Dendritic cell treated with granulocyte-macrophage colony-stimulating factor and Interleukin-4, amounts not matched to agents 40 ng/mL and 50 ng/mL, for 4 days (primary cell): Measurements from ENCODE around the gene GPR179.
A peak's percentile ranks its signal among the peaks of the same experiment; 100 is the strongest.

Experiments
- H3K27ac Mint-ChIP-seq: one replicate; pipeline ENCODE4 v1.8.0; 2022; ENCODE audit warnings: mild to moderate bottlenecking, mixed read lengths
- H3K27me3 Mint-ChIP-seq: one replicate; pipeline ENCODE4 v1.8.0; 2022; ENCODE audit warnings: mild to moderate bottlenecking, mixed read lengths
- H3K36me3 Mint-ChIP-seq: one replicate; pipeline ENCODE4 v1.8.0; 2022; ENCODE audit warnings: low read depth, mixed read lengths
- H3K4me1 Mint-ChIP-seq: one replicate; pipeline ENCODE4 v1.8.0; 2022; ENCODE audit warnings: low read depth, mixed read lengths
- H3K4me3 Mint-ChIP-seq: one replicate; pipeline ENCODE4 v1.8.0; 2022; ENCODE audit warnings: mild to moderate bottlenecking, moderate library complexity, mixed read lengths
- H3K9me3 Mint-ChIP-seq: one replicate; pipeline ENCODE4 v1.8.0; 2022; ENCODE audit warnings: mixed read lengths
- intact Hi-C: fragments of 100-400 bp; cut with micrococcal nuclease; formaldehyde crosslinking; loops from one replicate; pipeline ENCODE4 v1.15.0; 2022

The GPR179 gene

DNA sequence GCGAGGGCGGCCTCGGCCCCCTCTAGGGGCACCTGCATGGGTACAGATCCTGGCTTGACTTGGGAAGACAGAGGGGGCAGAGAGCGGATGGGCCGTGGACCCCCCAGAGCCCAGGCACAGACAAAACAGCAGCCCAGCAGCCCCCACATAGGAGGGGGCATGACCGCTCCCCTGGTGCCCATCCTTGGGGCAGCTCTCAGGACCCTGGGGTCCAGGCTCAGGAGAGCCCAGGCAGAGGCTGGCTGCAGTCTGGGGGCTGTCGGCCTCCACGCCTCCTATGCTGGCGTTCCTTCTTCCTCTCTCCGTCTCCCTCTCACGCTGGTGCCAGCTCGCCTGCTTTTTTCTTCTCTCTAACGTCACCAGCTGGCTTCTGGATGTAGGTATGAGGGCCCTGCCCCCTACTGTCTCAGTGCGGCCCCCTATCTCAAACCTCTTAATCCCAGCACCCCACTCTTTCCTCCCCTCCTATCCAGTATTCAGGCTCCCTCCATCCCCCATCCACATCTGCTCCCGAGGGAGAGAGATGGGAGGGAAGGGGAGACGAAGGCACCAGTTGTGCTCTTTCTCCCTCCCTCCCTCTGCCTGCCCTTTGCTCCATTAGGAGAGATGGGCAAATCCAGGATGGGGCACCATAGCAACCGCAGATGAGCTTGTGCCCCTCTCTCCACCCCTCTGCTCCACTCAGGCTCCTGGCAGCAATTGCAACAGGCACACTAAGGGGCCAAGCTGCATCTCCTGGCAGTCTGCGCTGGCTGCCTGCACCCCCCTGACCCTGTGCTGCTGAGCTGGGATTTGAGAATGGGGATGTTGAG, at the start of gene GPR179:
Gene GPR179, minus strand, starts transcription at position 349 of the 812 bp plus-strand sequence. Its CDS starts 167 bp downstream, at position 182.
- no peak within 1 kb of the TSS for H3K27ac Mint-ChIP-seq
- no peak within 1 kb of the TSS for H3K4me3 Mint-ChIP-seq
- no peaks in the 10 kb centered on the region for H3K9me3 Mint-ChIP-seq
- intact Hi-C loops, result no loop called here
- H3K4me1 Mint-ChIP-seq, result peaks cover 8% of the 10 kb centered on the region
- H3K27me3 Mint-ChIP-seq, result peaks cover 3% of the 10 kb centered on the region
- no peaks in the 10 kb centered on the region for H3K36me3 Mint-ChIP-seq

DNA sequence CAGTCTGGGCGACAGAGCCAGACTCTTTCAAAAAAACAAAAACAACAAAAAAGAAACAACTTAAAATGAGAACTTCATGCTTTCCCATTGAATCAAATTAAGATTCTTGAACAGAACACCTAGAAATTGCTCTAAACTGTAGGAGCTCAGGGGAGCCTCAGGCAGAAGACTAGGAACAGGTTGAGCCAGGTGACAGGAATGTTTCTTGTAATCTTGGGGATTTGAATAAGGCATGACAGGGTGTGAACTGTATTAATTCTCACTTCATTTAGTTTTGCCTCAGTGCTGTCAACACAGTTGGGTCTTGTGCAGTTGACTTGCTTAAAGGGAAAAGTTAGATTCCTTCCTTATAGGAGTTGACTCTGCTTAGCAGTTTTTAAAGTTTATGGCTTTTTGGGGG, 35.7 kb upstream of the GPR179 start:
- Mint-ChIP-seq H3K4me1 (peaks cover 5% of the 10 kb centered on the region), H3K4me3 (no peak overlapping the region), H3K36me3 (peaks cover 56% of the 10 kb centered on the region), H3K27ac (no peak overlapping the region), H3K27me3 (no peaks in the 10 kb centered on the region), H3K9me3 (no peaks in the 10 kb centered on the region)
- intact Hi-C loops, result no loop called here

- intact Hi-C loops, result no loop called here
- peaks cover 95% of the 10 kb centered on the region for H3K36me3 Mint-ChIP-seq
- H3K4me3 Mint-ChIP-seq, result no peak overlapping the region
- no peaks in the 10 kb centered on the region for H3K9me3 Mint-ChIP-seq
- H3K4me1 Mint-ChIP-seq, result no peaks in the 10 kb centered on the region
- H3K27ac Mint-ChIP-seq, result no peak overlapping the region
- no peaks in the 10 kb centered on the region for H3K27me3 Mint-ChIP-seq
Observed at GRCh38 chr17:38369124-38369886, 25.5 kb upstream of the GPR179 start.

DNA sequence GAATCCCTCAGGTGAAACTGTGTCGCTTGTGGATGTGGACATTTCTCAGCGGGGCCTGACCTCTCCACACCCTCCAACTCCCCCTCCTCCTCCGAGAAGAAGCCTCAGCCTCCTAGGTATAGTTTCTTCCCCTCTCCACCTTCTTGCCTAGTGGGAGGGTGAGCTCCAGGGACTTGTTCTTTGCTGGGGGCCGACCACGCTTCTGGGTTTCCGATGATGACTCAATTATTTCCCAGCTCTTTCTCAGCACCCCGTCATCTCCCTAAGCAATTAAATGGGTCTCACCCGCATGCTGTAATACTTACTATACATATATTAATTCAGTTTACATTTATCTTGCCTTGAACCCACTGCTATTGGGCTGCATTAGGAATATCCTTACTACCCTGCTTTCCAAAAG, 21.0 kb upstream of the GPR179 start:
- Mint-ChIP-seq H3K27me3 (no peaks in the 10 kb centered on the region), H3K4me3 (no peak overlapping the region), H3K4me1 (no peaks in the 10 kb centered on the region), H3K9me3 (no peaks in the 10 kb centered on the region), H3K27ac (no peak overlapping the region), H3K36me3 (peaks cover 79% of the 10 kb centered on the region)
- intact Hi-C loops, result no loop called here

DNA sequence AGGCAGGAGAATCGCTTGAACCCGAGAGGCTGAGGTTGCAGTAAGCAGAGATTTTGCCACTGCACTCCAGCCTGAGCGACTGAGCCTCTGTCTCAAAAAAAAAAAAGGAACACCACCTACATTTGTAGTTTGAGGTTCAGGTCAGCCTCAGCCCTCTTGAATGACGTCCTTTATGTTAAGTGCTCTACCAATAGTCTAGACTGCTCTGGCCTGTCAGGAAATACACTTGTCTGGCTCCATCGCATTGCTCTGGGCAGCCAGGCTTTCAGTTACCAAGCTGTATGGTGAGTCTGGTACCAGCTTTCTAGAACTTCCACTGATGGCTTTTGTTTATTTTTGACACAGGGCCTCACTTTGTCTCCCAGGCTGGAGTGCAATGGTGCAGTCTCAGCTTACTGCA, 19.3 kb upstream of the GPR179 start:
- intact Hi-C loops, result no loop called here
- peaks cover 62% of the 10 kb centered on the region for H3K36me3 Mint-ChIP-seq
- H3K27ac Mint-ChIP-seq, result no peak overlapping the region
- no peaks in the 10 kb centered on the region for H3K9me3 Mint-ChIP-seq
- H3K27me3 Mint-ChIP-seq, result no peaks in the 10 kb centered on the region
- H3K4me3 Mint-ChIP-seq, result no peak overlapping the region
- no peaks in the 10 kb centered on the region for H3K4me1 Mint-ChIP-seq

- H3K4me1 Mint-ChIP-seq, result peaks cover 8% of the 10 kb centered on the region
- no peak overlapping the region for H3K27ac Mint-ChIP-seq
- no peaks in the 10 kb centered on the region for H3K27me3 Mint-ChIP-seq
- H3K4me3 Mint-ChIP-seq, result no peak overlapping the region
- H3K9me3 Mint-ChIP-seq, result no peaks in the 10 kb centered on the region
- peaks cover 52% of the 10 kb centered on the region for H3K36me3 Mint-ChIP-seq
- intact Hi-C loops, result no loop called here
Observed at GRCh38 chr17:38361694-38362465, 18.1 kb upstream of the GPR179 start.

DNA sequence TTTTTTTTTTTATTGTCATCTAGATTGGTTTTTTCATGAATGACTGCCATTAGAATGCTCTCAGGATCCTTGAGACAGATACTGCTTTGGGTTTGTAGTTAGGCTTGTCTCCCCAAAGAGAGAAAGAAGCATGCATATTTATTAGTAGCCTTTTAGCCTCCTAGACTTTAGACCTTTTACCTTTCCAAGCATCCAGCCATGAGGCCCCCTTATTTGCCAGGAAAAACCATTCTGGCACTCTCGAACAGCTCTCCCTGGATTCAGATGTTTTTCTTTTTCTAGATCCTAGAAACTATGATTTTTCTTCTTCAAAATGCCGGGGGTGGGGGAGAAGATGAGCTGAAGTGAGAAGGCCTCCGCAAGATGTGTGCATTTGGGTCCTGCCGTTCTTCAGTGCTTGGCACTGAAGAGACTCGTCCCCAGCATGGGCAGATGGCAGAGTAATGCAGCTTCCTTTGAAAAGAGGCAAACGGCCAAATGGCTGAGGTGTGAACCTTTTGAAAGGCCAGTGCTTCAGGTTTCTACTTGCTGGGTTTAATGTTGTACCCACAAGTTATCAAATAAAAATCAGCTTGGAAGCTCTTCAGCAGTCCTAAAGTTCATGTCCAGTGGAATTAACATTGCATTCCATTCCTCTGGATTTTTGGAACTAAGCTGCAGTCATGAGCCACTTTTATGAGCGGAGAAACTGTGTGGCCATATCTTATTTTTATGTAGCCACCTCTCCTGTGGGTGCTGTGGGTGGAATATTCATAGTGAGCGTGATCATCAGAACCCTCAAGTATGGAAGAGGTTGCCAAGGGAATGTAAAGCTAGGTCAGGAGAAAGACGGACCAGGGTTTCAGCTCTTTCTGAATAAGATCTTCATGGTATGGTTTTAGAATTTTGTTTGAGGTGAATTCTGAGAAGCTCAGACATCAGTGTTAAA, 15.1 kb upstream of the GPR179 start:
- intact Hi-C loops, result loop anchor here (10.0 kb wide), 1 partner anchor 306 kb away; no protein-coding TSS in a partner anchor
- Mint-ChIP-seq H3K4me1 (peaks cover 34% of the 10 kb centered on the region), H3K36me3 (peaks cover 25% of the 10 kb centered on the region), H3K27me3 (no peaks in the 10 kb centered on the region), H3K4me3 (no peak overlapping the region), H3K9me3 (no peaks in the 10 kb centered on the region), H3K27ac (no peak overlapping the region)

- Mint-ChIP-seq H3K27ac (no peak overlapping the region), H3K4me3 (no peak overlapping the region), H3K9me3 (no peaks in the 10 kb centered on the region), H3K36me3 (peaks cover 14% of the 10 kb centered on the region), H3K27me3 (no peaks in the 10 kb centered on the region), H3K4me1 (peaks cover 46% of the 10 kb centered on the region)
- intact Hi-C loops, result loop anchor here (10.0 kb wide), 1 partner anchor 307 kb away; no protein-coding TSS in a partner anchor
Observed at GRCh38 chr17:38357486-38358123, 13.8 kb upstream of the GPR179 start.

- Mint-ChIP-seq H3K36me3 (no peaks in the 10 kb centered on the region), H3K9me3 (no peaks in the 10 kb centered on the region), H3K27me3 (no peaks in the 10 kb centered on the region), H3K4me3 (no peak overlapping the region), H3K27ac (no peak overlapping the region), H3K4me1 (peaks cover 57% of the 10 kb centered on the region)
- intact Hi-C loops, result loop anchor here (10.0 kb wide), 1 partner anchor 310 kb away; no protein-coding TSS in a partner anchor
Observed at GRCh38 chr17:38355251-38355650, 11.5 kb upstream of the GPR179 start.

DNA sequence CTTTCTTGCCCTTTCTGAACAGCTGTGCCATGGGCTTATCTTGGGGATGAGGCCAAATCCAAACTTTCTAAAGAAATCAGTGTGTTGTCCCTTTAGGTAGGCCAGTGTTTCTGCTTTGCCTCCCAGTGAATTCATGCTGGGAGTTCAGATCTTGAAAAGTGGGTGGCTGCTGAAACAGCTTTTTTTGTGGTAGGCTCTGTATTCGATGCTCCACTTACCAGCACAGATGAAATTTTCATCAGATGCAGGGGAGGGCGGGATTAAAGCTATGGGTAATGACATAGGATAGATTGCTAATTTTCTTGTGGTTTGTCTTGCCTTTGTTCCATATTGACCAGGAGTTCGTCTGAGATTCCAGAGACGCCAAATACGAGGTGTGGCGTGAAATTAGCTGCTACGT, 10.7 kb upstream of the GPR179 start:
- no peaks in the 10 kb centered on the region for H3K27me3 Mint-ChIP-seq
- H3K4me1 Mint-ChIP-seq, result peaks cover 60% of the 10 kb centered on the region
- no peak overlapping the region for H3K27ac Mint-ChIP-seq
- no peaks in the 10 kb centered on the region for H3K36me3 Mint-ChIP-seq
- intact Hi-C loops, result loop anchor here (10.0 kb wide), 1 partner anchor 310 kb away; no protein-coding TSS in a partner anchor
- no peaks in the 10 kb centered on the region for H3K9me3 Mint-ChIP-seq
- no peak overlapping the region for H3K4me3 Mint-ChIP-seq

GRCh38 chr17:38353668-38354067, 9.9 kb upstream of the GPR179 start:
- peak overlapping the region; percentile 80 for H3K4me3 Mint-ChIP-seq
- H3K27me3 Mint-ChIP-seq, result no peaks in the 10 kb centered on the region
- no peaks in the 10 kb centered on the region for H3K36me3 Mint-ChIP-seq
- peaks cover 66% of the 10 kb centered on the region for H3K4me1 Mint-ChIP-seq
- H3K9me3 Mint-ChIP-seq, result no peaks in the 10 kb centered on the region
- intact Hi-C loops, result loop anchor here (10.0 kb wide), 1 partner anchor 311 kb away; no protein-coding TSS in a partner anchor
- H3K27ac Mint-ChIP-seq, result no peak overlapping the region

- Mint-ChIP-seq H3K27me3 (no peaks in the 10 kb centered on the region), H3K27ac (peak overlapping the region; percentile 41), H3K9me3 (no peaks in the 10 kb centered on the region), H3K4me1 (peaks cover 66% of the 10 kb centered on the region), H3K4me3 (peak overlapping the region; percentile 80), H3K36me3 (no peaks in the 10 kb centered on the region)
- intact Hi-C loops, result loop anchor here (10.0 kb wide), 1 partner anchor 312 kb away; no protein-coding TSS in a partner anchor
Observed at GRCh38 chr17:38353086-38353604, 9.4 kb upstream of the GPR179 start.
